Heart left ventricle (tissue), 16 donors: ENCODE measurements around the gene DLGAP1. TPM values are rescaled to one million over a fixed set of nuclear protein-coding genes. Genes with fewer than 3 reads are reported as not detected.

Source experiments
- ATAC-seq, 4 donors: fragments of 200-7000 bp; cut with Tn5 transposase; one replicate each; pipeline ENCODE4 v1.9.1; 2020 to 2022; ENCODE audit warnings: moderate library complexity in 4 of 4, mild to moderate bottlenecking in 3 of 4, moderate number of reproducible peaks in 1 of 4
- DNase-seq, 5 donors: peaks; one replicate each; pipeline ENCODE4 v3.0.0-alpha.2; 2020
- H3K27ac ChIP-seq, 12 donors: fragments of 200-600 bp; sonication (generic) in 4 of 12; one replicate each; pipeline versions ENCODE4 v1.5.0 to v1.8.0; 2016 to 2022; ENCODE audit warnings: mild to moderate bottlenecking in 2 of 12
- H3K27me3 ChIP-seq, 9 donors: fragments of 200-600 bp; sonication (generic) in 2 of 9; one replicate each; pipeline versions ENCODE4 v1.5.1 to v1.8.0; 2016 to 2022; ENCODE audit warnings: mild to moderate bottlenecking in 3 of 9
- H3K36me3 ChIP-seq, 9 donors: fragments of 200-600 bp; sonication (generic) in 2 of 9; one replicate each; pipeline versions ENCODE4 v1.5.0 to v1.8.0; 2018 to 2022; ENCODE audit warnings: mild to moderate bottlenecking in 2 of 9
- H3K4me1 ChIP-seq, 12 donors: fragments of 200-600 bp; sonication (generic) in 4 of 12; one replicate each; pipeline versions ENCODE4 v1.5.0 to v1.8.0; 2016 to 2022; ENCODE audit warnings: mild to moderate bottlenecking in 3 of 12
- H3K4me3 ChIP-seq, 12 donors: fragments of 200-600 bp; sonication (generic) in 4 of 12; one replicate each; pipeline versions ENCODE4 v1.5.0 to v1.8.0; 2017 to 2022; ENCODE audit warnings: mild to moderate bottlenecking in 9 of 12, moderate library complexity in 4 of 12
- H3K9me3 ChIP-seq, 12 donors: fragments of 200-600 bp; sonication (generic) in 4 of 12; one replicate each; pipeline versions ENCODE4 v1.5.0 to v1.8.0; 2016 to 2022; ENCODE audit warnings: mild to moderate bottlenecking in 1 of 12
- POLR2A ChIP-seq, 2 donors: fragments of 450-650 bp; IDR thresholded peaks; one replicate each; pipeline ENCODE4 v1.6.1; 2017; ENCODE audit warnings: antibody characterized with exemption in 2 of 2, mild to moderate bottlenecking in 2 of 2, moderate library complexity in 2 of 2
- WGBS, 4 donors: extraction: QIAGEN DNeasy Blood & Tissue Kit in 2 of 4; methylation state at CpG; one replicate each; pipeline versions ENCODE4 v1.1.5 to v1.1.7; 2013 to 2018; 5-methylcytosine and 5-hydroxymethylcytosine counted together
- intact Hi-C, 10 donors: fragments of 100-400 bp; cut with DNase I; formaldehyde crosslinking; loops; one replicate each; pipeline versions ENCODE4 v1.11.1 to v1.14.2; 2022
- polyA plus RNA-seq, 2 donors: library from polyadenylated mRNA; stranded (reverse); fragments of 200-250 nt; gene quantifications; one replicate each; pipeline ENCODE4 v1.2.3, GENCODE V29; 2013
- total RNA-seq, 9 donors: library from RNA; depleted of rRNA in 2 of 9; stranded (reverse); fragments of >200 nt in 2 of 9; fragmentation: NEBNext Ultra II Directional in 3 of 9; extraction: Animal tissue kit (Norgen Biotek cat#: 25700) in 3 of 9; gene quantifications; one replicate each; pipeline versions ENCODE4 v1.1.0 to v1.2.4, GENCODE V29; 2016 to 2023
- TF ChIP-seq, protein P1 (sequence below), 12 donors: fragments of 200-600 bp; sonication (generic) in 4 of 12; IDR thresholded peaks; one replicate each; pipeline versions ENCODE4 v1.5.0 to v1.8.0; 2018 to 2022; ENCODE audit warnings: antibody characterized with exemption in 12 of 12, mild to moderate bottlenecking in 5 of 12
- donor health status: ischemic (EF 13 %, LVEDD 7.1; RV severe dilation, severe dysfunction).
- donor health status: healthy with polysubstance abuse.
- donor health status: DM: no; HTN: yes; CAD: no.
- donor health status: DM: no; HTN: no; CAD: no.
- donor health status: ischemic (EF 25% LVEDD 6.9; RV normal size, moderate dysfunction).
- donor health status: ischemic (EF 25% LVEDD 5.7; RV mildly dilated, moderate dysfunction).
- donor health status: healthy.
- donor health status: DM: yes; HTN: yes; CAD: no.
- donor health status: ischemic (EF 35%, LVEDD 5.7; RV mildly dilated, moderate dysfunction).
- donor health status: nonischemic (EF 11% LVEDD 7.7; RV severe dilation, severe dysfunction).
- donor health status: DM: yes; HTN: yes; CAD: no.
- donor health status: PGD.
- donor health status: ischemic (EF 29% LVEDD 5.4; RV normal size, mild dysfunction).
- donor health status: nonischemic (EF 23%, LVEDD 6.1; RV moderate dilation, normal function).

The DLGAP1 gene
- total and polyA plus RNA-seq, 11 donors = 0.10 to 5.5 (median 0.40) TPM; not detected in 1

- Histone ChIP-seq H3K4me1 (peaks cover 0 to under 1% (median 0%) of the 10 kb centered on the region in 12 donors), H3K36me3 (no peaks in the 10 kb centered on the region), H3K9me3 (no peaks in the 10 kb centered on the region), H3K4me3 (peak overlapping the region in 2 of 12 donors; percentile 21 to 23), H3K27me3 (peaks cover 0 to 5% (median 0%) of the 10 kb centered on the region in 9 donors), H3K27ac (peak overlapping the region in 2 of 12 donors; percentile 33 to 61)
- WGBS, 4 donors = 68 to 76% (median 72%) methylated on average over 9 of the region's 9 CpGs
- intact Hi-C loops = no loop called here
- no peak for DNase-seq
- ATAC-seq = no peak
- TF ChIP-seq POLR2A (IDR thresholded peaks at IDR 0.05) = no peak
- TF ChIP-seq, protein P1, sequence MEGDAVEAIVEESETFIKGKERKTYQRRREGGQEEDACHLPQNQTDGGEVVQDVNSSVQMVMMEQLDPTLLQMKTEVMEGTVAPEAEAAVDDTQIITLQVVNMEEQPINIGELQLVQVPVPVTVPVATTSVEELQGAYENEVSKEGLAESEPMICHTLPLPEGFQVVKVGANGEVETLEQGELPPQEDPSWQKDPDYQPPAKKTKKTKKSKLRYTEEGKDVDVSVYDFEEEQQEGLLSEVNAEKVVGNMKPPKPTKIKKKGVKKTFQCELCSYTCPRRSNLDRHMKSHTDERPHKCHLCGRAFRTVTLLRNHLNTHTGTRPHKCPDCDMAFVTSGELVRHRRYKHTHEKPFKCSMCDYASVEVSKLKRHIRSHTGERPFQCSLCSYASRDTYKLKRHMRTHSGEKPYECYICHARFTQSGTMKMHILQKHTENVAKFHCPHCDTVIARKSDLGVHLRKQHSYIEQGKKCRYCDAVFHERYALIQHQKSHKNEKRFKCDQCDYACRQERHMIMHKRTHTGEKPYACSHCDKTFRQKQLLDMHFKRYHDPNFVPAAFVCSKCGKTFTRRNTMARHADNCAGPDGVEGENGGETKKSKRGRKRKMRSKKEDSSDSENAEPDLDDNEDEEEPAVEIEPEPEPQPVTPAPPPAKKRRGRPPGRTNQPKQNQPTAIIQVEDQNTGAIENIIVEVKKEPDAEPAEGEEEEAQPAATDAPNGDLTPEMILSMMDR (IDR thresholded peaks at IDR 0.05) = no peak
These were observed 961.4 kb downstream of the DLGAP1 start for GRCh38 chr18:3493501-3494244.

GRCh38 chr18:3492721-3493120, 962.4 kb downstream of the DLGAP1 start:
- Histone ChIP-seq H3K27ac (no peak overlapping the region), H3K4me3 (no peak overlapping the region), H3K27me3 (no peaks in the 10 kb centered on the region), H3K36me3 (no peaks in the 10 kb centered on the region), H3K9me3 (no peaks in the 10 kb centered on the region), H3K4me1 (no peaks in the 10 kb centered on the region)
- 88 to 92% (median 90%) methylated on average over 2 of the region's 2 CpGs for WGBS, 4 donors
- ATAC-seq = no peak
- intact Hi-C loops = no loop called here
- no peak for DNase-seq
- TF ChIP-seq, protein P1 (IDR thresholded peaks at IDR 0.05) = no peak
- no peak for TF ChIP-seq POLR2A (IDR thresholded peaks at IDR 0.05)

- WGBS, 4 donors = 0 to 100% (median 43%) methylated on average over 1 of the region's 1 CpG
- ATAC-seq = no peak
These were observed 963.0 kb downstream of the DLGAP1 start for GRCh38 chr18:3491981-3492555.

GRCh38 chr18:3489462-3489861, 965.6 kb downstream of the DLGAP1 start:
- Histone ChIP-seq H3K27me3 (no peaks in the 10 kb centered on the region), H3K27ac (no peak overlapping the region), H3K4me1 (no peaks in the 10 kb centered on the region), H3K36me3 (no peaks in the 10 kb centered on the region), H3K9me3 (no peaks in the 10 kb centered on the region), H3K4me3 (no peak overlapping the region)
- intact Hi-C loops = no loop called here
- 92 to 94% (median 93%) methylated on average over 6 of the region's 6 CpGs for WGBS, 4 donors
- DNase-seq = no peak
- ATAC-seq = no peak
- TF ChIP-seq, protein P1 (IDR thresholded peaks at IDR 0.05) = no peak

More at GRCh38 chr18:3491981-3492555, 963.0 kb downstream of the DLGAP1 start:
- no peaks in the 10 kb centered on the region for H3K27me3 ChIP-seq
- no peak for DNase-seq
- no peaks in the 10 kb centered on the region for H3K9me3 ChIP-seq
- H3K36me3 ChIP-seq = no peaks in the 10 kb centered on the region
- H3K4me1 ChIP-seq = no peaks in the 10 kb centered on the region
- no peak overlapping the region for H3K27ac ChIP-seq
- intact Hi-C loops = no loop called here
- H3K4me3 ChIP-seq = no peak overlapping the region
- TF ChIP-seq, protein P1 (IDR thresholded peaks at IDR 0.05) = no peak
- no peak for TF ChIP-seq POLR2A (IDR thresholded peaks at IDR 0.05)
